Thyroid gland (tissue), 4 donors: ENCODE results near the gene CGB7.

Source experiments
- POLR2A ChIP-seq, 2 donors: fragments of 450-650 bp; IDR thresholded peaks; one replicate each; pipeline ENCODE4 v1.6.1; 2017; ENCODE audit warnings: antibody characterized with exemption in 2 of 2, mild to moderate bottlenecking in 2 of 2, moderate library complexity in 1 of 2
- TF ChIP-seq, protein P1 (sequence below), 6 experiments: fragments of 200-600 bp in 3 of 6; fragments of 450-650 bp in 3 of 6; sonication (generic) in 3 of 6; IDR thresholded peaks; one replicate each; pipeline ENCODE4 v1.5.1; 2016 to 2019; ENCODE audit warnings: antibody characterized with exemption in 6 of 6, mild to moderate bottlenecking in 2 of 6, inconsistent platforms in 1 of 6, moderate library complexity in 1 of 6

DNA sequence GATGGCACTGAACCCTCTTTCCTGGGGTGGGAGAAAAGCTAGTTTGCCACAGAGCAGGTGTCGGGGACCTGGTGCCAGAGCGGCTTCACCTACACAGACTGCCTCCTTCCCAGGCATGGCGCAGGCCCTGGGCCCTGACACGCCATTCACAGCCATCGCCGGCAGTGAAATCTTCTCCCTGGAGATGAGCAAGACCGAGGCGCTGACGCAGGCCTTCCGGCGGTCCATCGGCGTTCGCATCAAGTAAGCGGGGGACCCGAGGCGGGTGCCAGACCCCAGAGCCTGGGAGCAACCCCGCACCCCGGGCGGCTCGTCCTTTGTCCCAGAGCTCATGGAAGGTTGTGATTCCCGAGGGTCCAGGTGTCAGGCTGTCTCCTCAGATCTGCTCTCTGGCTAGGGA, 50.6 kb downstream of the CGB7 start:
- no peak for TF ChIP-seq POLR2A (IDR thresholded peaks at IDR 0.05)
- TF ChIP-seq, protein P1, sequence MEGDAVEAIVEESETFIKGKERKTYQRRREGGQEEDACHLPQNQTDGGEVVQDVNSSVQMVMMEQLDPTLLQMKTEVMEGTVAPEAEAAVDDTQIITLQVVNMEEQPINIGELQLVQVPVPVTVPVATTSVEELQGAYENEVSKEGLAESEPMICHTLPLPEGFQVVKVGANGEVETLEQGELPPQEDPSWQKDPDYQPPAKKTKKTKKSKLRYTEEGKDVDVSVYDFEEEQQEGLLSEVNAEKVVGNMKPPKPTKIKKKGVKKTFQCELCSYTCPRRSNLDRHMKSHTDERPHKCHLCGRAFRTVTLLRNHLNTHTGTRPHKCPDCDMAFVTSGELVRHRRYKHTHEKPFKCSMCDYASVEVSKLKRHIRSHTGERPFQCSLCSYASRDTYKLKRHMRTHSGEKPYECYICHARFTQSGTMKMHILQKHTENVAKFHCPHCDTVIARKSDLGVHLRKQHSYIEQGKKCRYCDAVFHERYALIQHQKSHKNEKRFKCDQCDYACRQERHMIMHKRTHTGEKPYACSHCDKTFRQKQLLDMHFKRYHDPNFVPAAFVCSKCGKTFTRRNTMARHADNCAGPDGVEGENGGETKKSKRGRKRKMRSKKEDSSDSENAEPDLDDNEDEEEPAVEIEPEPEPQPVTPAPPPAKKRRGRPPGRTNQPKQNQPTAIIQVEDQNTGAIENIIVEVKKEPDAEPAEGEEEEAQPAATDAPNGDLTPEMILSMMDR (IDR thresholded peaks at IDR 0.05), result no peak
